Thoracic aorta (tissue), 2 donors: Measurements from ENCODE around the gene KRTAP25-1. TPM values are rescaled to one million over a fixed set of nuclear protein-coding genes. Genes with fewer than 3 reads are reported as not detected.

ENCODE experiments used
- ATAC-seq: fragments of 150-250 bp; one replicate; pipeline ENCODE4 v1.8.0; 2017; ENCODE audit warnings: low read depth; ENCODE audit not compliant: insufficient number of reproducible peaks, low FRiP score
- DNase-seq: peaks from one replicate; pipeline ENCODE4 v3.0.0-alpha.2; 2020; ENCODE audit warnings: low spot score
- H3K27ac ChIP-seq, 2 donors: fragments of 200-600 bp; sonication (generic); 1 replicate in 1 of 2; 2 replicates in 1 of 2; pipeline ENCODE4 v1.5.1; 2016; ENCODE audit warnings: mild to moderate bottlenecking in 2 of 2, moderate library complexity in 2 of 2
- H3K27me3 ChIP-seq: fragments of 200-600 bp; sonication (generic); replicated peaks from 2 replicates; pipeline ENCODE4 v1.6.0; 2016; ENCODE audit warnings: mild to moderate bottlenecking; ENCODE audit not compliant: insufficient read depth
- H3K36me3 ChIP-seq: fragments of 200-600 bp; sonication (generic); one replicate; pipeline ENCODE4 v1.5.1; 2016
- H3K4me1 ChIP-seq, 2 donors: fragments of 200-600 bp; sonication (generic); 1 replicate in 1 of 2; 2 replicates in 1 of 2; pipeline versions ENCODE4 v1.5.1 to v1.6.0; 2016; ENCODE audit warnings: low read depth in 2 of 2, mild to moderate bottlenecking in 1 of 2; ENCODE audit not compliant: control insufficient read depth in 1 of 2
- H3K4me3 ChIP-seq: fragments of 200-600 bp; sonication (generic); 2 replicates; pipeline ENCODE4 v1.5.1; 2016; ENCODE audit warnings: mild to moderate bottlenecking
- H3K9me3 ChIP-seq: fragments of 200-600 bp; sonication (generic); 2 replicates; pipeline ENCODE4 v1.5.1; 2016
- total RNA-seq, 2 donors: library from RNA; depleted of rRNA; stranded (reverse); fragments of >200 nt; gene quantifications; one replicate each; pipeline versions ENCODE4 v1.1.0 to v1.2.3, GENCODE V29; 2016
- TF ChIP-seq, protein P1 (sequence below): fragments of 200-600 bp; sonication (generic); IDR thresholded peaks from one replicate; pipeline ENCODE4 v1.5.1; 2019; ENCODE audit warnings: antibody characterized with exemption

The KRTAP25-1 gene
- total RNA-seq, 2 donors from 2014 or later, result not detected

DNA sequence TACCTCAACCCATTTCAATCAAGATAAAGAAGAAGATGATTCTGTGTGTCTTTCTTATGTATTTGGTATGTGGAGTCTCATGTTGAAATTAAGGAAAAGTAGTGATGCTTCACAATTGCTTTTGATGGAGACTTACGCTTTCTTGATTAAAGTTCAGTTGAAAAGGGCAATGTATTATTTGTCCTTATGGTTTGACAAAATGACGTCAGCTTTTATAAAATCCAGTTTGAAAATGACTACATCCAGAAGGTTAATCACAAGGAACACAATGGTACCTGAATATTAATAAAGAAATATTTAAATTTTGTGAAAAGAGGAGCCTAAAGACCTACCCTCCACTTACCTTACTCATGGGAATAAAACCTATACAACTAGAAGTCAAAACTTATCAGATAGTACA lies 26.4 kb upstream of the KRTAP25-1 start:
- no peak for DNase-seq
- H3K4me1 ChIP-seq, result no peaks in the 10 kb centered on the region
- TF ChIP-seq, protein P1, sequence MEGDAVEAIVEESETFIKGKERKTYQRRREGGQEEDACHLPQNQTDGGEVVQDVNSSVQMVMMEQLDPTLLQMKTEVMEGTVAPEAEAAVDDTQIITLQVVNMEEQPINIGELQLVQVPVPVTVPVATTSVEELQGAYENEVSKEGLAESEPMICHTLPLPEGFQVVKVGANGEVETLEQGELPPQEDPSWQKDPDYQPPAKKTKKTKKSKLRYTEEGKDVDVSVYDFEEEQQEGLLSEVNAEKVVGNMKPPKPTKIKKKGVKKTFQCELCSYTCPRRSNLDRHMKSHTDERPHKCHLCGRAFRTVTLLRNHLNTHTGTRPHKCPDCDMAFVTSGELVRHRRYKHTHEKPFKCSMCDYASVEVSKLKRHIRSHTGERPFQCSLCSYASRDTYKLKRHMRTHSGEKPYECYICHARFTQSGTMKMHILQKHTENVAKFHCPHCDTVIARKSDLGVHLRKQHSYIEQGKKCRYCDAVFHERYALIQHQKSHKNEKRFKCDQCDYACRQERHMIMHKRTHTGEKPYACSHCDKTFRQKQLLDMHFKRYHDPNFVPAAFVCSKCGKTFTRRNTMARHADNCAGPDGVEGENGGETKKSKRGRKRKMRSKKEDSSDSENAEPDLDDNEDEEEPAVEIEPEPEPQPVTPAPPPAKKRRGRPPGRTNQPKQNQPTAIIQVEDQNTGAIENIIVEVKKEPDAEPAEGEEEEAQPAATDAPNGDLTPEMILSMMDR, result no peak
- ATAC-seq, result no peak
- no peaks in the 10 kb centered on the region for H3K36me3 ChIP-seq
- H3K27me3 ChIP-seq, result no peaks in the 10 kb centered on the region
- H3K9me3 ChIP-seq, result no peaks in the 10 kb centered on the region
- H3K4me3 ChIP-seq, result no peak overlapping the region
- H3K27ac ChIP-seq, result no peak overlapping the region

DNA sequence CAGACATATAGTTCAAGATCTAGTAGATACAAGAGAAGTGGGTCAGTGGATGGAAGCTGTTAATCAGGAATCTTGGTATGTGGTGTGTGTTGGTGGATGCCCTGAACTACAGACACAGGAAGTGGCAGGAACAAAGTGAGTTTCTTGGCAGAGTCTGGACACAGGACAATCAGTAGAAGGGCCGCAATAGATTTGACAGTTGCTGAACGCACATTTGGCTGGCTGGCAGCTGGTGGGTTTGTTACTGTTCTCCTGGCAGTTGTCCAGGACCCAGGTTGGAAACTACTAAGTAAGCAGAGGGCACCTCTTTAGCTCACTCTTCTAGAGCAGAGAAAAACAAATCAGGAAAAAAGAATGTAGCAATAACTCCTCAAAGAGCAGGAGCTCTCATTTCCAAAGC lies 17.6 kb upstream of the KRTAP25-1 start:
- no peak for DNase-seq
- Histone ChIP-seq H3K27ac (no peak overlapping the region), H3K36me3 (no peaks in the 10 kb centered on the region), H3K27me3 (no peaks in the 10 kb centered on the region), H3K4me3 (no peak overlapping the region), H3K4me1 (no peaks in the 10 kb centered on the region), H3K9me3 (no peaks in the 10 kb centered on the region)
- TF ChIP-seq, protein P1, result no peak
- ATAC-seq, result no peak

DNA sequence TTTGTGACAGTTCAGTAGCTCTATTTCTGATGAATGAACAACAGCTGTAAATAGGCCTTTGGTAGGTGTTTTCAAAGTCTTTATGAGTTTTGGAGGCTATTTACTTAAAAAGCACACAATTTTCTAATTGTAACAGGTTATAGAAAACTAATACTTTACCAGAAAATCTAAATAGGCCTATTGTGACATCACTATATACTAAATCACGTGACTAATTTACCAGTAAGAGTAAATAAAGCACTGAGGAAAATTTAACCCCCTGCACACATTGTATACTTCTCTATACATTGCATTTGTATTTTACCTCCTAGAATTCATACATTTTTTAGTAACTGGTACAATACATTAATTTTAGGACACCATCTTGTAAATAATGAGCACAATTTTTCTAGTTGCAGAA lies 15.8 kb upstream of the KRTAP25-1 start:
- H3K27me3 ChIP-seq, result no peaks in the 10 kb centered on the region
- TF ChIP-seq, protein P1, result no peak
- no peak for ATAC-seq
- no peak overlapping the region for H3K4me3 ChIP-seq
- DNase-seq, result no peak
- H3K27ac ChIP-seq, result no peak overlapping the region
- H3K9me3 ChIP-seq, result no peaks in the 10 kb centered on the region
- H3K4me1 ChIP-seq, result no peaks in the 10 kb centered on the region
- H3K36me3 ChIP-seq, result no peaks in the 10 kb centered on the region

DNA sequence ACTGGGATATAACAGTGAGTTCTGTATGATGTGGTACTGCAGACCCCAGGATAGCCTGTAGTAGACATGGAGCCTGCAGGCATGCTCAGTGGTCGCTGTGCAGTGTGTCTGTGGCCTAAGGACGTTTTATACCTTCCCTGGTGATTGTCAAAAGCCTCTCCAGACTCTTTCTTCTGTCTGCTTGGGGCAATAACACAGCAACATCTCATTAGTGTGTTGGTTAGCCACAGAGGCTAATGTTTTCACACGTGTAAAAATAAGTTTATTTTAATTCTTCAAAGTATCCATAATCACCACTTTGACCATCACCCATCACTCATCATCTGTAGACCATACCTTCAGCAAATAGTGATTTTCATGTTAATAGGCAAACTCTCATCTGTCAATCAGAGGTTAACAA lies 6.5 kb downstream of the KRTAP25-1 start, which contains the start of gene KRTAP24-1:
Gene KRTAP24-1, minus strand, starts transcription at position 101 of the 400 bp plus-strand sequence. Its CDS starts 18 bp downstream, at position 83.
- Histone ChIP-seq H3K4me3 (no peak within 1 kb of the TSS), H3K9me3 (no peaks in the 10 kb centered on the region), H3K27ac (no peak within 1 kb of the TSS), H3K27me3 (no peaks in the 10 kb centered on the region), H3K4me1 (no peaks in the 10 kb centered on the region), H3K36me3 (no peaks in the 10 kb centered on the region)
- TF ChIP-seq, protein P1, result no peak
- DNase-seq (no peak), ATAC-seq (no peak)

DNA sequence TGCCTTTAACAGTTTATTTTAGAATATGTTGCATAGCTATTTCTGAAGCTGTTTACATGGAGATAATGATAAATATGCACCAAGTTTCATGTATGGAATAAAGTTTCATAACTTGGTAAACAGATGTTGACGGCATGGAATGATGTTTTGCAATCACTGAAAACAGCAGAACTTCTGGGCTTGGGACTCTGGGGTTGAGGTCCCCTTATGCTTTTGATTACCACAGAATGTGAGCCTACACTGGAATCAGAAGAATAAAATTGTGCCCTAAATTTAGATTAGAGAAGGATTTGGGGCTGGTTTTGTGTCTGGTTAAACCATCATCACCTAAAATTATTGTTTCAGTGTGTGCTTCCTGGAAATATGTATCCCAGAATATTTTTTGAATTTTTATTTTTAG lies 17.7 kb downstream of the KRTAP25-1 start:
- no peaks in the 10 kb centered on the region for H3K27me3 ChIP-seq
- ATAC-seq, result no peak
- H3K9me3 ChIP-seq, result no peaks in the 10 kb centered on the region
- H3K27ac ChIP-seq, result no peak overlapping the region
- TF ChIP-seq, protein P1, result no peak
- no peak overlapping the region for H3K4me3 ChIP-seq
- H3K36me3 ChIP-seq, result no peaks in the 10 kb centered on the region
- DNase-seq, result no peak
- H3K4me1 ChIP-seq, result peaks cover 3 to 18% of the 10 kb centered on the region in 2 donors
